ENCODE measurements around the gene EXD1.
"Not testable (repeated sequence)": the region's sequence is repeated elsewhere in the genome, so short reads cannot be mapped to it uniquely, and the experiment has no call there.

EXD1 gene

DNA sequence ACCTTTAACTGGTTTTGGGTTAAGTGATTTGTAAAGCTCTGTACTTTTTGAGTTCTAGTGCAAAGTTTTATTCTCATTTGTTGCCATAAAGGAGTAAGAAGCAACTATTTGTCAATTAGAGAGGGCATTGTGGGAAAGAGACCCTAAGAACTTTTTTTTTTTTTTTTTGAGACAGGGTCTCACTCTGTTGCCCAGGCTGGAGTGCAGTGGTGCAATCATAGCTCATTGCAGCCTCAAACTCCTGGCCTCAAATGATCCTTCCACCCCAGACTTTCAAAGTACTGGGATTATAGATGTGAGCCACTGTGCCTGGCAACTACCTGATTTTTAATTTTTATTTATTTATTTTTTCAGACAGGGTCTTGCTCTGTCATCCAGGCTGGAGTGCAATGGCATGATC is 5.4 kb upstream of the EXD1 start:
- Mint-ChIP-seq H3K4me3 (no peak overlapping the region), H3K36me3 (ENCODE audit: low read depth) (no peaks in the 10 kb centered on the region), H3K4me1 (peaks cover 6% of the 10 kb centered on the region), H3K27ac (no peak overlapping the region), H3K9me3 (no peaks in the 10 kb centered on the region), H3K27me3 (ENCODE audit: low read depth) (no peaks in the 10 kb centered on the region)
- TF ChIP-seq, protein P1, sequence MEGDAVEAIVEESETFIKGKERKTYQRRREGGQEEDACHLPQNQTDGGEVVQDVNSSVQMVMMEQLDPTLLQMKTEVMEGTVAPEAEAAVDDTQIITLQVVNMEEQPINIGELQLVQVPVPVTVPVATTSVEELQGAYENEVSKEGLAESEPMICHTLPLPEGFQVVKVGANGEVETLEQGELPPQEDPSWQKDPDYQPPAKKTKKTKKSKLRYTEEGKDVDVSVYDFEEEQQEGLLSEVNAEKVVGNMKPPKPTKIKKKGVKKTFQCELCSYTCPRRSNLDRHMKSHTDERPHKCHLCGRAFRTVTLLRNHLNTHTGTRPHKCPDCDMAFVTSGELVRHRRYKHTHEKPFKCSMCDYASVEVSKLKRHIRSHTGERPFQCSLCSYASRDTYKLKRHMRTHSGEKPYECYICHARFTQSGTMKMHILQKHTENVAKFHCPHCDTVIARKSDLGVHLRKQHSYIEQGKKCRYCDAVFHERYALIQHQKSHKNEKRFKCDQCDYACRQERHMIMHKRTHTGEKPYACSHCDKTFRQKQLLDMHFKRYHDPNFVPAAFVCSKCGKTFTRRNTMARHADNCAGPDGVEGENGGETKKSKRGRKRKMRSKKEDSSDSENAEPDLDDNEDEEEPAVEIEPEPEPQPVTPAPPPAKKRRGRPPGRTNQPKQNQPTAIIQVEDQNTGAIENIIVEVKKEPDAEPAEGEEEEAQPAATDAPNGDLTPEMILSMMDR (IDR thresholded peaks at IDR 0.05; ENCODE audit: unreplicated experiment in 3 of 3): no peak

DNA sequence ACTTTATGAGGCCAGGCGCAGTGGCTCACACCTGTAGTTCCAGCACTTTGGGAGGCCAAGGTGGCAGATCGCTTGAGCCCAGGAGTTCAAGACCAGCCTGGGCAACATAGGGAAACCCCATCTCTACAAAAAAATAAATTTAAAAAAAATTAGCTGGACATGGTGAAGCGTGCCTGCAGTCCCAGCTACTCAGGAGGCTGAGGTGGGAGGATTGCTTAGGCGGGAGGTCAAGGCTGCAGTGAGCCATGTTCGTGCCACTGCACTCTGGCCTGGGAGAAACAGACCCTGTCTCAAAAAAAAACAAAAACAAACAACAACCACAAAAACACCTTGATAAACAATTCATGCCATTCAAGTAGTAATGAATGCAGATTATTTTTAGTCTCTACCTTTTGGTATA is 4.7 kb upstream of the EXD1 start:
- not testable (repeated sequence) for H3K27ac Mint-ChIP-seq; H3K9me3 Mint-ChIP-seq; H3K4me1 Mint-ChIP-seq; H3K36me3 Mint-ChIP-seq (ENCODE audit: low read depth); H3K4me3 Mint-ChIP-seq; H3K27me3 Mint-ChIP-seq (ENCODE audit: low read depth)

DNA sequence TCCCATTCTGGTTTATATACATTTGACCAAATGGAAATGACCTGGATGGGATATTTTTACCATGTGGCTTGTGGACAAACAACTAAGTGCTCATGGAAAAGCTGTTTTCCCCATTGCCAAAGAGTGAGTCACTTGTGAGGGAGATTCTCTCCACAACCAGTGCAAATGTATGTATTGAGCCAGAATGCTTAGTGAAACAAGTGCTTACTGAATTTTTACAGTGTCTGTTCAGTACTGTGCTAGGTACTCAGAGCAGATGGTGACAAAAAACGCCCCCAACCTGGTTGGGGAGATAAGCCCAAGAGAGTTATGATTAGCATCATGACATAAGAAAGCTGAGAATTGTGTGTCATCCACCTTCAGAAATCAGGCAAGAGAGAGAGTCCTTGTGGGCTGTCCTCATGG is 2.8 kb upstream of the EXD1 start:
- Mint-ChIP-seq H3K9me3 (no peaks in the 10 kb centered on the region), H3K27me3 (ENCODE audit: low read depth) (no peaks in the 10 kb centered on the region), H3K27ac (no peak overlapping the region), H3K36me3 (ENCODE audit: low read depth) (no peaks in the 10 kb centered on the region), H3K4me1 (peaks cover 6% of the 10 kb centered on the region), H3K4me3 (peak overlapping the region in 2 of 3 experiments; percentile 21 to 69)
- TF ChIP-seq, protein P1 (IDR thresholded peaks at IDR 0.05; ENCODE audit: unreplicated experiment in 3 of 3): no peak

DNA sequence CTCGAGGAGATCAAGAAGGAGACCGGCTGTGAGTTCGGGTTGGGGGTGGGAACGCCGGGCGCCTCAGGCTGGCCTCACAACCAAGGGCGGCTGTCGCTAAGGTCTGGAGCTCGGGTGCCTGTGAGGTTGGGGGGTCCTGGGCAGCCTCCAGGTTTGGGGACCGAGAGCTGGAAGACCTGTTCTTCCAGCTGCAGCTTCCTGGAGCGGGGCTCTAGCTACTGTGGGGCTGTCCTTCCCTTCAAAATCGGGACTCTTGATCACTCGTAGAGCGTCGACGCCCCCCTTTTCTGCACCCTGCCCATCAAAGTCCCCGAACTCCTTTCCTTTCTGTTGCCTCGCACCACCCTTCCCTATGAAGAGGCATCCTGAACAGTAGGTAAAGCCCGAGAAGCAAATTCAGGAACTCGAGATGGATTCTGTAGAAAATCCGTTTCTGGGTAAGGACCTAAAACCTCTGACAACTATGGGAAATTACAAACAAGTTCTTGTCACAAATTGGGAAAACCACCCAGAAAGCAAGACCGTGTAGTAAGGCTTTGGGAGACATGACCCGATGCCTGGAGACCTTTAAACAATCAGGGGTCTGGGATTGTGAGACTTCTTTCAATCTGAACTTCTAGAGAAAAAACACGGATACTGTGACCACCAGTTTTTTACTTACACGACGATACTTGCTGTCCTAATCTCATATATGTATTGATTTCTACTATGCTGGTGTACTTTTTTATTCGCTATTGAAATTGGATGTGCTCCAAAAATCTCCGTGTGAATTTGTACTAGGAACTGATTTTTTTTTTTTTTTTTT is 1.1 kb upstream of the EXD1 start:
- Mint-ChIP-seq H3K4me3 (peak overlapping the region; percentile 85 to 95 (median 85)), H3K36me3 (ENCODE audit: low read depth) (no peaks in the 10 kb centered on the region), H3K27me3 (ENCODE audit: low read depth) (no peaks in the 10 kb centered on the region), H3K4me1 (peaks cover 6% of the 10 kb centered on the region), H3K27ac (peak overlapping the region in 2 of 3 experiments; percentile 79 to 90), H3K9me3 (no peaks in the 10 kb centered on the region)
- TF ChIP-seq, protein P1 (IDR thresholded peaks at IDR 0.05; ENCODE audit: unreplicated experiment in 3 of 3): no peak

DNA sequence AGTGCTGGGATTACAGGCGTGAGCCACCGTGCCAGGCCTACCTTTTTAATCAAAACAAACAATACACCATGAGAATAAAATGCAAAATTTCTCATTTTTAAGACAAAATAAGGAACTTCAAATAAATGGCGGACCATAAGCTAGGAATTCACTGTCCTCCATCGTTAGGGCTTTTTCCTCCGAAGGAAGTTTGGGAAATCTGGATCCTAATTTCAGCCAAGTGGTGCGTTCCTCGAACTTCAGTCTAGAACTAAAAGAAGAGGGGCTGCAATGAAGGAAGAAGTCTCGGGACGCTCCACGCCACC is 260 bp downstream of the EXD1 start:
- Mint-ChIP-seq H3K4me1 (peaks cover 6% of the 10 kb centered on the region), H3K27me3 (ENCODE audit: low read depth) (peaks cover 4% of the 10 kb centered on the region), H3K36me3 (ENCODE audit: low read depth) (no peaks in the 10 kb centered on the region), H3K9me3 (no peaks in the 10 kb centered on the region), H3K27ac (peak overlapping the region; percentile 46 to 90 (median 79)), H3K4me3 (peak overlapping the region; percentile 85 to 95 (median 85))
- TF ChIP-seq, protein P1 (IDR thresholded peaks at IDR 0.05; ENCODE audit: unreplicated experiment in 3 of 3): no peak

DNA sequence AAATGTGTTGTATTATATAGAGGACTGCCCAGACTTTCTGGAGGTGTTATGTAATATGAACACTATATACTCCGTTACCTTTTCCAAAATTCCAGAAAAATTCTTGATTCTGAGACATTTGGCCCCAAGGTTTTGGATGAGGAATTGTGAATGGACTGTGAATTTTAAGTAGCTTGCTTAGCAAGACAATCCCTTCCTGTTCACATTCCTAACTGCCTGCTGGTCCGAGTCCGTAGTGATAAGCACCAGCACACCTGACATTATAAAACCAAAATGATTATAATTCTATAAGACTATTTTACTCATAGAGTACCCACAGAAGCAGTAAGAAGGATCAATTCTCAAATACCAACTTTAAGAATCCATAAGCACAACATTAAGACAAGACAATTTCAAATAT is 11.2 kb downstream of the EXD1 start:
- no peaks in the 10 kb centered on the region for H3K9me3 Mint-ChIP-seq
- TF ChIP-seq, protein P1 (IDR thresholded peaks at IDR 0.05; ENCODE audit: unreplicated experiment in 3 of 3): no peak
- no peaks in the 10 kb centered on the region for H3K4me1 Mint-ChIP-seq
- H3K27me3 Mint-ChIP-seq (ENCODE audit: low read depth): peaks cover 42% of the 10 kb centered on the region
- H3K27ac Mint-ChIP-seq: no peak overlapping the region
- H3K36me3 Mint-ChIP-seq (ENCODE audit: low read depth): no peaks in the 10 kb centered on the region
- no peak overlapping the region for H3K4me3 Mint-ChIP-seq
